ENCODE results near the gene INHBC. TPM values are rescaled to one million over a fixed set of nuclear protein-coding genes. Genes with fewer than 3 reads are reported as not detected.
"Not testable (repeated sequence)": the region's sequence is repeated elsewhere in the genome, so short reads cannot be mapped to it uniquely, and the experiment has no call there.

Gene INHBC, protein sequence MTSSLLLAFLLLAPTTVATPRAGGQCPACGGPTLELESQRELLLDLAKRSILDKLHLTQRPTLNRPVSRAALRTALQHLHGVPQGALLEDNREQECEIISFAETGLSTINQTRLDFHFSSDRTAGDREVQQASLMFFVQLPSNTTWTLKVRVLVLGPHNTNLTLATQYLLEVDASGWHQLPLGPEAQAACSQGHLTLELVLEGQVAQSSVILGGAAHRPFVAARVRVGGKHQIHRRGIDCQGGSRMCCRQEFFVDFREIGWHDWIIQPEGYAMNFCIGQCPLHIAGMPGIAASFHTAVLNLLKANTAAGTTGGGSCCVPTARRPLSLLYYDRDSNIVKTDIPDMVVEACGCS
- total RNA-seq (not detected), polyA plus RNA-seq (not detected)
- long read RNA-seq, donor 1 = 0 reads
- long read RNA-seq, donor 2 = 0 reads
- long read RNA-seq, donor 3 = 0 reads
- long read RNA-seq, donor 4 = 0 reads

DNA sequence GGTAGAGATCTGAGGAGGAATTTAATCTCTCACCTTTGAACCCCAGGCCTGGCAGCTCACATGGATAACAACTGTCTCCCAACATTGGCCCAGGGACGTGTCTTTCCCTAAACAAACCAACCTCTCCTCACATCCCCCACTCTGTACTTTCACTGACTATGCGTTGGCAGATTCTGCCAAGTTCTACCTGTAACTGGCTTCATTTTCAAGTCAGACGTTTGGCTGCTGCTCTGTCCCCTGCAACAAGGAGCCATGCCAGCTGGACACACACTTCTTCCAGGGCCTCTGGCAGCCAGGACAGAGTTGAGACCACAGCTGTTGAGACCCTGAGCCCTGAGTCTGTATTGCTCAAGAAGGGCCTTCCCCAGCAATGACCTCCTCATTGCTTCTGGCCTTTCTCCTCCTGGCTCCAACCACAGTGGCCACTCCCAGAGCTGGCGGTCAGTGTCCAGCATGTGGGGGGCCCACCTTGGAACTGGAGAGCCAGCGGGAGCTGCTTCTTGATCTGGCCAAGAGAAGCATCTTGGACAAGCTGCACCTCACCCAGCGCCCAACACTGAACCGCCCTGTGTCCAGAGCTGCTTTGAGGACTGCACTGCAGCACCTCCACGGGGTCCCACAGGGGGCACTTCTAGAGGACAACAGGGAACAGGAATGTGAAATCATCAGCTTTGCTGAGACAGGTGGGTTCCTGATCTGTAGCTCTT is at the start of gene INHBC:
Gene INHBC (plus strand): TSS at position 268 of the 707 bp plus-strand sequence. CDS start 103 bp downstream, at position 371.
- intact Hi-C loops (cut with DNase I) = no loop called here
- 68% methylated on average over 8 of the region's 8 CpGs for WGBS
- no peak for ATAC-seq
- DNase-seq = no peak
- no peaks in the 10 kb centered on the region for H3K9me3 ChIP-seq (ENCODE audit: control insufficient read depth, low read length)
- no peak within 1 kb of the TSS for H3K27ac ChIP-seq (ENCODE audit: low read length)
- H3K27me3 ChIP-seq (ENCODE audit: control insufficient read depth, insufficient read depth) = no peaks in the 10 kb centered on the region
- no peak within 1 kb of the TSS for H3K4me3 ChIP-seq (ENCODE audit: low read length)
- no peaks in the 10 kb centered on the region for H3K4me1 ChIP-seq (ENCODE audit: control insufficient read depth, insufficient read depth, low read length)

DNA sequence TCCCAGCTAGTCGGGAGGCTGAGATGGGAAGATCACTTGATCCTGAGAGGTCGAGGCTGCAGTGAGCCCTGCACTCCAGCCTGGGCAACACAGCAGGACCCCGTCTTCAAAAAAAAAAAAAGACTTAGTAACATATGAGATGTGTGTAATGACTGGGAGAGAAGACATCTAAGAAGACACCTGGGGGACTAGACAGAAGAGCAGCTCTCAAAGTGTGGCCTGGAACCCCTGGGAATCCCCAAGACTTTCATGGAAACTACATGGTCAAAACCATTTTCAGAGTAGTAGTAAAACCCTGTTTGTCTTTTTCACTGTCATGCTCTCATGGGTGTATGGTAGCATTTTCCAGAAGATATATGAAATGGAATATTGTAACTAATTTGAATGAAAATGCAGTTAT is 49.0 kb upstream of the INHBC start:
- Histone ChIP-seq H3K27ac (ENCODE audit: low read length) (no peak overlapping the region), H3K4me3 (ENCODE audit: low read length) (no peak overlapping the region), H3K9me3 (ENCODE audit: control insufficient read depth, low read length) (no peaks in the 10 kb centered on the region), H3K4me1 (ENCODE audit: control insufficient read depth, insufficient read depth, low read length) (no peaks in the 10 kb centered on the region), H3K27me3 (ENCODE audit: control insufficient read depth, insufficient read depth) (no peaks in the 10 kb centered on the region)
- 96% methylated on average over 3 of the region's 3 CpGs for WGBS
- DNase-seq (no peak), ATAC-seq (no peak)
- intact Hi-C loops (cut with DNase I) = no loop called here

DNA sequence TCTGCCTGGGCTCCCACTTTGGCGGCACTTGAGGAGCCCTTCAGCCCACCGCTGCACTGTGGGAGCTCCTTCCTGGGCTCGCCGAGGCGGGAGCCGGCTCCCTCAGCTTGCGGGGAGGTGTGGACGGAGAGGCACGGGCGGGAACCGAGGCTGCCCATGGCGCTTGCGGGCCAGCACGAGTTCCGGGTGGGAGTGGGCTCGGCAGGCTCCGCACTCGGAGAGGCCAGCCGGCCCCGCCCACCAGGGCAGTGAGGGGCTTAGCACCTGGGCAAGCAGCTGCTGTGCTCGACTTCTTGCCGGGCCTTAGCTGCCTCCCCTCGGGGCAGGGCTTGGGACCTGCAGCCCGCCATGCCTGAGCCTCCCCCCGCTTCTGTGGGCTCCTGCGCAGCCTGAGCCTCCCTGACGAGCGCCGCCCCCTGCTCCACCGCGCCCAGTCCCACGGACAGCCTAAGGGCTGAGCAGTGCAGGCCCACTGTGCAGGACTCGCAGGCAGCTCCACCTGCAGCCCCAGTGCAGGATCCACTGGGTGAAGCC is 48.3 kb upstream of the INHBC start:
- no peak for ATAC-seq
- Histone ChIP-seq H3K9me3 (ENCODE audit: control insufficient read depth, low read length) (no peaks in the 10 kb centered on the region), H3K27me3 (ENCODE audit: control insufficient read depth, insufficient read depth) (no peaks in the 10 kb centered on the region), H3K4me1 (ENCODE audit: control insufficient read depth, insufficient read depth, low read length) (no peaks in the 10 kb centered on the region), H3K4me3 (ENCODE audit: low read length) (no peak overlapping the region), H3K27ac (ENCODE audit: low read length) (no peak overlapping the region)
- DNase-seq = no peak
- 97% methylated on average over 33 of the region's 33 CpGs for WGBS
- intact Hi-C loops (cut with DNase I) = no loop called here

DNA sequence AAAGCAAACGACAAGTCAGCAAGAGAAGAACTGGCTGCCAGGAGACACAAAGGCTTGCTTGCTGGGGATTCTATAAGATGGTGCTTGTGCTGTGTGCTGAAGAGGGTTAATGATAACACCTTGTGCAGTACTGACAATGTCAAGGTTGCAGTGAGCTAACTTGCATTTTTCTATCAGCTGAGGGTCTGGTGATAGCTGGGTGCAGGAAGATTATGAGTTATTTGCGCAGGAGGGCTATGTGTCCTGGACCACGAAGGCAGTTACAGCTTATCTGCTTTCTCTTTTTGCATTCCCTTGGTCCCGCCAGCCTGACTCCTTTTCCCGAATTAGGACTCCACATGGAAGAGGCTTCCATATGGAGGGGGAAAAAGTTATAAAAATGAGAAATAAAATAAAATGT is 46.2 kb upstream of the INHBC start:
- H3K4me3 ChIP-seq (ENCODE audit: low read length) = no peak overlapping the region
- H3K27me3 ChIP-seq (ENCODE audit: control insufficient read depth, insufficient read depth) = no peaks in the 10 kb centered on the region
- DNase-seq (no peak), ATAC-seq (peak in 1 of 2 donors; percentile 24)
- peak overlapping the region; percentile 52 for H3K27ac ChIP-seq (ENCODE audit: low read length)
- no peaks in the 10 kb centered on the region for H3K4me1 ChIP-seq (ENCODE audit: control insufficient read depth, insufficient read depth, low read length)
- WGBS = 58% methylated on average over 5 of the region's 5 CpGs
- H3K9me3 ChIP-seq (ENCODE audit: control insufficient read depth, low read length) = no peaks in the 10 kb centered on the region
- intact Hi-C loops (cut with DNase I) = no loop called here

DNA sequence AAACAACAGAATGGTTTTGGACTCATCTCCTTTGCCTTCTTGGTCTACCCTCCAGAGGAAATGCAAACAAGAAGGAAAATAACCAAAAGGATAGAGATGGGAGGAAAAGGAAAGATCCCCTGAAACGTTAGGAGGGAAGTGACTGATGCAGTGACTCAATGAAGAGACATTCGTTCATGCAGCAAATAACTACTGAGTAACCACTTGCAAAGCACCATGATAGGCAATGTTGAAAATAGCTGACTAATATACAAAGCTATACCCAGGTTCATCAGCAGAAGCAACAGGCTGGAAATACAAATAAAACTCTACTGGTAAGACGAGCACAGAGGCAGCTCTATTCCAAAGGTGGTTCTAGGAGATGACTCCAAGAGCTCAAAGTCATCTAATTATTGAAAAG is 45.6 kb upstream of the INHBC start:
- no peak for ATAC-seq
- no peak overlapping the region for H3K4me3 ChIP-seq (ENCODE audit: low read length)
- H3K27ac ChIP-seq (ENCODE audit: low read length) = no peak overlapping the region
- 36% methylated on average over 3 of the region's 3 CpGs for WGBS
- no peaks in the 10 kb centered on the region for H3K4me1 ChIP-seq (ENCODE audit: control insufficient read depth, insufficient read depth, low read length)
- no peaks in the 10 kb centered on the region for H3K9me3 ChIP-seq (ENCODE audit: control insufficient read depth, low read length)
- DNase-seq = no peak
- H3K27me3 ChIP-seq (ENCODE audit: control insufficient read depth, insufficient read depth) = no peaks in the 10 kb centered on the region
- intact Hi-C loops (cut with DNase I) = no loop called here

DNA sequence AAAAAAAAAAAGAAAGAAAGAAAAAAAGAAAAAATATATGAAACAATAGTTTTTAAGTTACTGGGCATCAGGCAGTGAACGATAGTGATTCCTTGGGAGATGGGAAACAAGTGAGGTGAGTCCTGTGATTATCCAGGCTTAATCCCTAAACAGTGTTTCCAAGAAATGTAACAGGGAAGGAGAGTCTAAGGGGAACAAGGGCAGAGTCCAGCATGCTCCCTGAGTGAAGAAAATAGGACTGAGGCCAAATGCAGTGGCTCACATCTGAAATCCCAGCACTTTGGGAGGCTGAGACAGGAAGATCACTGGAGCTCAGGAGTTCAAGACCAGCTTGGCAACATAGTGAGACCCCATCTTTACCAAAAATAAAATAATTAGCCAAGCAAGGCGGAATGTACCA is 44.4 kb upstream of the INHBC start:
- 86% methylated on average over 2 of the region's 2 CpGs for WGBS
- intact Hi-C loops (cut with DNase I) = no loop called here
- no peaks in the 10 kb centered on the region for H3K9me3 ChIP-seq (ENCODE audit: control insufficient read depth, low read length)
- no peak overlapping the region for H3K4me3 ChIP-seq (ENCODE audit: low read length)
- H3K4me1 ChIP-seq (ENCODE audit: control insufficient read depth, insufficient read depth, low read length) = no peaks in the 10 kb centered on the region
- H3K27ac ChIP-seq (ENCODE audit: low read length) = no peak overlapping the region
- ATAC-seq (no peak), DNase-seq (no peak)
- no peaks in the 10 kb centered on the region for H3K27me3 ChIP-seq (ENCODE audit: control insufficient read depth, insufficient read depth)

DNA sequence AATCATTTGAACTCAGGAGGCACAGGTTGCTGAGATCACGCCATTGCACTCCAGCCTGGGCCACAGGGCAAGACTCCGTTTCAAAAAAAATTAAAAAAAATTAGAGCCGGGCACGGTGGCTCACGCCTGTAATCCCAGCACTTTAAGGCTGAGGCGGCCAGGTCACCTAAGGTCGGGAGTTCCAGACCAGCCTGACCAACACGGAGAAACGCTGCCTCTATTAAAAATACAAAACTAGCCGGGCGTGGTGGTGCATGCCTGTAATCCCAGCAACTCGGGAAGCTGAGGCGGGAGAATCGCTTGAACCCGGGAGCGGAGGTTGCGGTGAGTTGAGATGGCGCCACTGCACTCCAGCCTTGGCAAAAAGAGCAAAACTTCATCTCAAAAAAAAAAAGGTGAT is 39.5 kb upstream of the INHBC start:
- 95% methylated on average over 18 of the region's 18 CpGs for WGBS
- intact Hi-C loops (cut with DNase I) = no loop called here

DNA sequence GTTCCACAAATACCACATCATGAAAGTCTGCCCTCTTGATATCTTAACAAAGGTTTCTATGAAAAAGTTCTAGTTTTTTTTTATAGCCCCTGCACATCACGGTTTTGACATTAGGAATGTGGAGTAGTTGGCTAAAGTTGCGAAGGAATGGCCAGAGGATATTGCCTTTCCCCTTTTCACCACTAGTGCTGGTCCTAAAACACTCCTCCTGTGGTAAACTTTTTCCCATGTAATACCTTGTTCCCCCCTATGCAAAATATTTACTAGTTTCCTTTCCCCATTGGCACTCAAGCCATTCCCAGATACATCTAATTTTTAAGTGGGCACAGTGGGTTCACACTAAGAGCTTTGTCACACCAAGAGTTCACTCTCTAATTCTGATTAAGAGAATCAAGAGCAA is 37.1 kb upstream of the INHBC start:
- ATAC-seq (no peak), DNase-seq (no peak)
- intact Hi-C loops (cut with DNase I) = no loop called here
- H3K27ac ChIP-seq (ENCODE audit: low read length) = no peak overlapping the region
- H3K4me3 ChIP-seq (ENCODE audit: low read length) = no peak overlapping the region
- H3K27me3 ChIP-seq (ENCODE audit: control insufficient read depth, insufficient read depth) = no peaks in the 10 kb centered on the region
- WGBS = 86% methylated on average over 2 of the region's 2 CpGs
- H3K4me1 ChIP-seq (ENCODE audit: control insufficient read depth, insufficient read depth, low read length) = no peaks in the 10 kb centered on the region
- H3K9me3 ChIP-seq (ENCODE audit: control insufficient read depth, low read length) = no peaks in the 10 kb centered on the region

More for the DNA sequence above, 39.5 kb upstream of the INHBC start:
- ATAC-seq (no peak), DNase-seq (no peak)
- Histone ChIP-seq H3K4me1 (ENCODE audit: control insufficient read depth, insufficient read depth, low read length) (no peaks in the 10 kb centered on the region), H3K27ac (ENCODE audit: low read length) (no peak overlapping the region), H3K9me3 (ENCODE audit: control insufficient read depth, low read length) (no peaks in the 10 kb centered on the region), H3K4me3 (ENCODE audit: low read length) (no peak overlapping the region), H3K27me3 (ENCODE audit: control insufficient read depth, insufficient read depth) (no peaks in the 10 kb centered on the region)

DNA sequence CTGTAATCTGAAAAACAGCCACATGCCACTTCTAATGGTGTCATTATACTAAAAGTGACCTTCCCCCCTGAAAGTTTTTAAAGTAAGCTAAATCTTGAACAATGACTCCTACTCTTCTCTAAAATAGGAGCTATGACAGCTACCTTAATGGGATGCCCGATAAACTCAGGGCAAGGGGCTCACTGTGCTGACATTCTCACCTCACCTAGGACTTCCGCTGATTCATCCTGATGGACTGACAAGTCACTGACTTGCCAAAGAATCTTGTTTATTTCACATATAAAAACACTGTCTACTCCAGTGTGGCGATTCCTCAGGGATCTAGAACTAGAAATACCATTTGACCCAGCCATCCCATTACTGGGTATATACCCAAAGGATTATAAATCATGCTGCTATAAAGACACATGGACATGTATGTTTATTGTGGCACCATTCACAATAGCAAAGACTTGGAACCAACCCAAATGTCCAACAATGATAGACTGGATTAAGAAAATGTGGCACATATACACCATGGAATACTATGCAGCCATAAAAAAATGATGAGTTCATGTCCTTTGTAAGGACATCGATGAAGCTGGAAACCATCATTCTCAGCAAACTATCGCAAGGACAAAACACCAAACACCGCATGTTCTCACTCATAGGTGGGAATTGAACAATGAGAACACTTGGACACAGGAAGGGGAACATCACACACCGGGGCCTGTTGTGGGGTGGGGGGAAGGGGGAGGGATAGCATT is 34.7 kb upstream of the INHBC start:
- H3K27me3 ChIP-seq (ENCODE audit: control insufficient read depth, insufficient read depth); H3K27ac ChIP-seq (ENCODE audit: low read length); H3K9me3 ChIP-seq (ENCODE audit: control insufficient read depth, low read length); intact Hi-C loops (cut with DNase I); ATAC-seq; DNase-seq; H3K4me3 ChIP-seq (ENCODE audit: low read length); H3K4me1 ChIP-seq (ENCODE audit: control insufficient read depth, insufficient read depth, low read length): not testable (repeated sequence)
- WGBS = 97% methylated on average over 6 of the region's 7 CpGs

DNA sequence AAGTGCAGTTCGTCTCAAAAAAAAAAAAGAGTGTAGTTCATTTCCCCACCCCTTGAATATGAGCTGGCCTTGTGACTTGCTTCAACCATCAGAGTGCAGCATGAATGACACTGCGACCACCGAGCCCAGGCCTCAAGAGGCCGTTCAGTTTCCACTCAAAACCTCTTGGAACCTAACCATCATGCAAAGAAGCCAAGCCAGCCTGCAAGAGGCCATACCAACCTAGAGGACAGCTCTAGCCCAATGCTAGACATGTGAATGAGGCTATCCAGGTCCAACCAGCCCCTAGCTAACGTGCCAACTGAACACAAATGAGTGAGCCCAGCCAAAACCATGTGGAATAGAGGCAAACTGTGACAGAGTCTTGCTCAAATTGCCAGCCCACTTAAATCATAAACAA is 33.4 kb upstream of the INHBC start:
- no peak for ATAC-seq
- H3K9me3 ChIP-seq (ENCODE audit: control insufficient read depth, low read length) = no peaks in the 10 kb centered on the region
- intact Hi-C loops (cut with DNase I) = no loop called here
- WGBS = 45% methylated on average over 5 of the region's 5 CpGs
- DNase-seq = no peak
- H3K27me3 ChIP-seq (ENCODE audit: control insufficient read depth, insufficient read depth) = no peaks in the 10 kb centered on the region
- H3K27ac ChIP-seq (ENCODE audit: low read length) = no peak overlapping the region
- H3K4me1 ChIP-seq (ENCODE audit: control insufficient read depth, insufficient read depth, low read length) = no peaks in the 10 kb centered on the region
- H3K4me3 ChIP-seq (ENCODE audit: low read length) = no peak overlapping the region

DNA sequence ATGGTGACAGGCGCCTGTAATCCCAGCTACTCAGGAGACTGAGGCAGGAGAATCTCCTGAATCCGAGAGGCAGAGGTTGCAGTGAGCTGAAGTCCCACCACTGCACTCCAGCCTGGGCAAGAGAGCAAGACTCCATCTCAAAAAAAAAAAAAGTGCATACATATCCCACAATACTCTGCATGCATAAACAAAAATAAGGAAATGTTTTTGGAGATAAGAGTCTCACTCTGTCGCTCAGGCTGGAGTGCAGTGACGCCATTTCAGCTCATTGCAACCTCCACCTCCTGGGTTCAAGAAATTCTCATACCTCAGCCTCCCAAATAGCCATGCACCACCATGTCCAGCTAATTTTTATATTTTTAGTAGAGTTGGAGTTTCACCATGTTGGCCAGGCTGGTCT is 32.4 kb upstream of the INHBC start:
- H3K4me3 ChIP-seq (ENCODE audit: low read length); H3K27ac ChIP-seq (ENCODE audit: low read length); H3K9me3 ChIP-seq (ENCODE audit: control insufficient read depth, low read length); ATAC-seq; H3K4me1 ChIP-seq (ENCODE audit: control insufficient read depth, insufficient read depth, low read length); intact Hi-C loops (cut with DNase I); H3K27me3 ChIP-seq (ENCODE audit: control insufficient read depth, insufficient read depth); DNase-seq: not testable (repeated sequence)
- WGBS = 91% methylated on average over 4 of the region's 4 CpGs
